HUDEP-2 (cell line): ENCODE results near the gene PACRG.

Experiments used
- DNase-seq, 76 experiments: peaks; one replicate each; lab custom pipeline; 2025; ENCODE audit not compliant: unreplicated experiment in 76 of 76; lab: John Stamatoyannopoulos, UW

PACRG gene

GRCh38 chr6:163064397-163064796, 336.6 kb downstream of the PACRG start:
- DNase-seq = no peak

DNA sequence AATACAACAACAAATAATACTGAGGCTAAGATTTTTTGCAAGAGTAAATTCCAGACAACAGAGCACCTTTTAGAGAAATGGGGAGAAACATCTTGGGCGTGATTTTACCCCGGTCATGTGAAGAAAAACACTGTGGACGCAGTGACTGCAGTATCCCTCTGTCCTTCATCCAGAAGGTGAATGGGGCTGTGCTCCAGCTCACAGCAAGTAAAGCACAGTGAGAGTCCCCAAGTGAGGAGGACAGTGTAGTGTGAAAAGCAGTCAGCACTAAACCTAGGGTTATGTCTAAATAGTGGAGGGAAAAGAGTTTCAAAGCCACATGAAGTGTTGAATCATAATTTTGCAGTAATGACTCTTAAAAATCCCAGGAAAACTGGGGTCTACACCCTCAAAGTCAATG, 338.4 kb downstream of the PACRG start:
- no peak for DNase-seq

- no peak for DNase-seq
These were observed 349.4 kb downstream of the PACRG start for GRCh38 chr6:163077134-163077533.

- DNase-seq = no peak
These were observed 350.9 kb downstream of the PACRG start for GRCh38 chr6:163078712-163079111.

DNA sequence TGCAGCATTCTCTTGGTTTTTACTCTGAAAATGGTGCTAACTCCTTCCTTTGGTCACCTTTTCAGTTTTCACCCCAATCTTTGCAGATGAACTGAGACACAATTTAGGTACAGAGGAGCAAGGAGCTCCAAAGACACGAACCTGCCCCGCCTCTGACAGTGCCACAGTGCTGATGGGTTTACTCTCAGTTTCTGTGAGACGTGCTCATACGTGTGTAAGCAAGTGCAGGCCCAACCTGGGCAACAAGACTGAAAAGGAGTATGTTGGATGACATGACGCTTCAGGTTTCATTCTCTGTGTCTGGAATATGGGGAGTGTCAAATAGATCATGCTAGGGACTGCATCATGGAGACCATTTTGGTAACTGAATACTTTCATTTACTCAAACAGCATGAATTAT, 352.5 kb downstream of the PACRG start:
- no peak for DNase-seq

DNA sequence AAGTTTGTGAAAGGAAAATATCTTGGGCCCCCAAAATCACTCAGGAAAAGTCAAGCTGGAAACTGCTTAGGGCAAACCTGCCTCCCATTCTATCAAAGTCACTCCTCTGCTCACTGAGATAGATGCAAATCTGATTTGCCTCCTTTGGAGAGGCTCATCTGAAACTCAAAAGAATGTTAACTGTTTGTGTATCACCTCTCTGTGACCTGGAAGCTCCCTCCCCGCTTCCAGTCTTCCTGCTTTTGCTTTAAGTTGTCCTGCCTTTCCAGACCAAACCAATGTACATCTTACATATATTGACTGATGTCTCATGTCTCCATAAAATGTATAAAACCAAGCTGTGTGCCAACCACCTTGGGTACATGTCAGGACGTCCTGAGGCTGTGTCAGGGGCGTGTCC, 355.4 kb downstream of the PACRG start:
- no peak for DNase-seq

DNA sequence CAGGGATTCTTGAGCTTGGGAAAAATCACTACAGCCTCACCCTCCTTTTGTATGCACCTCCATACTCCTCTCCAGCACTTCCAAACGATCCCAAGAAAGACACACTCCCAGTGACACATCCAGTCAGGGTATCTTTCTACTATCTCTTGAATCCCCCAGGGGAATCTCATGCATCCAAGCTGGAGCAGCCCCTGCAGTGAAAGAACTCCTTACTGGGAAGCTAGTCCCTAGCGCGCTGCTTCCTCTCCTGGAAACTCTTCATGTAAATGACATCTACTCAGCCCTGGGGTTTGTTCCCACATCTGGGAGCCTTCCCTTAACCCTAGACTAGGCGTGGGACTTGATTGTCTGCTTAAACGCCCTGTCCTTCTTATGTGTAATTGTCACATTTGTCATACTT, 357.7 kb downstream of the PACRG start:
- no peak for DNase-seq

DNA sequence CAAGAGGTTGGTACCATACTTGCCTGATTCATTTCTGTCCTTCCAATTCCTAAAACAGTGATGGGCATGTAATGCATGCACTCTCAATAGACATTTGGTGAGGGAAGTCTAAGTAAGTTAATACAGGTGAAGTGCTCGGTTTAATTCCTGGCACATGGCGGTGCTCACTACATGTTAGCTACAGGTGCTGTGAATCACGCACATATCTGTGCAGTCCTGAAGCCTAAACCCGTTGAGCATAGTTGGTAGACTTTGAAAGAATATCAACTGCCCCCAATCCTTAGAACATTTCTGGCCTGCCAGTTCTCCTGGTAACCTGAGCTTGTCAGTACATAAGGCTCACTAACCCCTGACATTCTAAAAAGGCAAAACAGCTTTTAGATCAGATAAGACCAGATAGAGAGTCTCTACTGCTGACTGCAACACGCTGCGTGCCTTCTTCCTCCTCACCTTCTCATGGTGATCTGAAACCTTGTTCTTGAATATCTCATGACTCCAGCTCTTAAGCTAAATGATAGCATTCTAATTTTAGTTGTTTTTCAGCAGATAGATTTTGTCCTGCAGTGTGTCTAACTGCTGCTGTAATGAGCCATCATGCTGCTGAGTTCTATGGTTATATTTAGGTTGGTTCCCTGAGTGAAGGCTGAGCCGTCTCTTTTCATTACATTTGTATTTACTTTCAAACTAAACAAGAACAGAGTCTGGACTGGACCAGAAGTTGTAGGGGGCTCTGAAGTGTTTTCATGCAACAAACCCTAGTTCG, 358.3 kb downstream of the PACRG start:
- no peak for DNase-seq

DNA sequence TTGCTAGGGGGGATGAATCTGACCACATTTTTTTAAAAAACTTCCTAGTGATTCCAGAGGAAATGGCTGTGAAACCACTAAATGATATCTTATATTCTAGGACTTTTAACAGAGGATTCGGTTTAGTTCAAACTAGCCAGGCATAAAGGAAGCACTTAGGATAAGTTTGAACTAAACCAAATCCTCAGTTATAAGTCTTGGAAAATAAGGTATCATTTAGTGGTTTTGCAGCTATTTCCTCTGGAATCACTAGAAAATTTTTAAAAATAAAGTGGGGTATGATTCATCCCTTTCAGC, 358.8 kb downstream of the PACRG start:
- no peak for DNase-seq

DNA sequence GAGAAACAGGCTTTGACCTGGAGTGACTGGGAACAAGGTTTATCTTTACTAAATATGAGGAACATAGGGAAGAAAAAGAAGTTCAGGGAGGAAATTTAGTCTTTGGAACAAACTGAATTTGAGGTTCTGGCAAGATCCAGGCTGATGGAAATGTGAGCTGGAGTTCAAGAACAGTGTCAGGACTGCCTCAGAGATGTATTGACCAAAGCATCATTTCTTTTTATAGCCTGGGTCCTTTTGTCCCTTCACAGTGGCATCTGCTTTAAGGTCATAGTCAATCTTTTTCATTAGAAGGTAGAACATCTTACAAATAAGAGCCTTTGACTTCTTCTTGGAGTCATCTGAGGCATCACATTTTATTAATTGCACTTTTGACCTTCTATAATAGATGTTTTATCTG, 360.2 kb downstream of the PACRG start:
- DNase-seq = no peak

- no peak for DNase-seq
These were observed 365.1 kb downstream of the PACRG start for GRCh38 chr6:163092876-163093275.

GRCh38 chr6:163094881-163095280, 367.1 kb downstream of the PACRG start:
- DNase-seq = peak in 1 of 76 experiments; percentile 1

GRCh38 chr6:163095401-163095800, 367.6 kb downstream of the PACRG start:
- no peak for DNase-seq

GRCh38 chr6:163098827-163099479, 371.2 kb downstream of the PACRG start:
- DNase-seq = no peak

- no peak for DNase-seq
These were observed 371.9 kb downstream of the PACRG start for GRCh38 chr6:163099621-163100171.

GRCh38 chr6:163100259-163100658, 372.5 kb downstream of the PACRG start:
- DNase-seq = no peak

- no peak for DNase-seq
These were observed 385.7 kb downstream of the PACRG start for GRCh38 chr6:163113358-163113962.

DNA sequence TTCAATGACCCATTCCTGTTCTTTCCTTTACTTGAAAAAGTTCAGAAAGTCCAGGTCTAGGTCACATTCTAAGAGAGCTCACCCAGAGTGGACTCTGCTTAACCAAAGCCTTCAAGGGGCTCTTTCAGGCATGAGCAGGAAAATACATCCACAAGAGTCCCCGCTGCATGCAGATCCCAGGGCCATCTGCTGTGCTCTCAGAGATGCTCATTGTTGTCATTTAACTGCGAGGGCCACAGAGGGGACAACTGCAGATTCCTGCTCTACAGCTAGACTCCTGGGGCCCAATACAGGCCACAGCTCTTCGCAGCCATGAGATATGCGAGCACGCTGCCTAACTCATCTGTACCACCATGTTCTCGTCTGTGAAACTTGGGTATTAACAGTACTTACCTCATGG, 391.2 kb downstream of the PACRG start:
- no peak for DNase-seq

DNA sequence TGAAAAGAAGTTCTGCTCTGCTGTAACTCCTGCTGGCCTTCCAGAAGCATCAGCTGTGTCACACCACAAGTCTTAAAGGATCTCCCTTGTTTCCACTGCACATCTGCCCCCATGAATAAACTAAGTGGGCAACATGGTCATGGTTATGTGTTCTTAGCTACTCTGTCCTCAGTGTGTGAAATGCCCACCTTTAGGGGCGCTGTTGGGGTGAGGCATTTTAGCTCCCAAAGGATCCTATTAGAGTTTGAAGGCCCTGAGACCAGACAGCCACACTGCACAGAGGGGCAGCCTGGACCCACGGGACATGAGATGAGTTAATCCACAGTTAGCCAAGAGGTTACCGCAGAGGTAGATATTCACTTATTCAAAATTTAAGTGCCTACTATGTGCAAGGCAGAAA, 392.4 kb downstream of the PACRG start:
- DNase-seq = peak in 2 of 76 experiments; percentile 2 to 5

DNA sequence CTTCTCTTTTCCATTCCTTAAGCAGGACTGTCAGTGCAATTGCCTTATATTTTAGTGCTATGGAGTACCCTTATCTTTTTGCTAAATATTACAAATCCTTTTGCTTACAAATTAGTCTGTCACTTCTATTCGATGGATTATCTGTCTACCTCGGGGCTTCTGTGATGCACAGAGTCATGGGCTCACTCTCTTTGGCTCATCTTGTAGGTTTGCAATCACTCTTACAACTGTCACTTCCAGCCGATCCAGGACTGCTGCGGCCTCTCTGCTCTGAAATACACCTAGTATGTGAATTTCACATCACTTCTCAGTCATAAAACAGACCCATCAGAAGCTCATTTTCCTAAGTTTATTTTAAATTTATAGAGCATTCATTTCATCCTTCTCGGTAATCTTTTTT, 393.5 kb downstream of the PACRG start:
- no peak for DNase-seq

GRCh38 chr6:163122365-163122764, 394.6 kb downstream of the PACRG start:
- DNase-seq = no peak

GRCh38 chr6:163123098-163123497, 395.3 kb downstream of the PACRG start:
- DNase-seq = no peak
